H1 (cell line): Measurements from ENCODE around the gene HIVEP3. TPM values are rescaled to one million over a fixed set of nuclear protein-coding genes. Genes with fewer than 3 reads are reported as not detected.

Source experiments
- CTCF ChIA-PET: fragments of 300-600 bp; sonication (Branson Sonifier 250); formaldehyde crosslinking; loops from one replicate; lab custom pipeline; 2021; ENCODE audit not compliant: partially characterized antibody; lab: Charles Lee
- POLR2A ChIA-PET: fragments of 300-600 bp; sonication (Branson Sonifier 250); formaldehyde crosslinking; loops from one replicate; lab custom pipeline; 2021; ENCODE audit warnings: inconsistent platforms; ENCODE audit not compliant: partially characterized antibody; lab: Charles Lee
- DNase-seq, 2 experiments: peaks; one replicate each; pipeline versions ENCODE4 v3.0.0 to v3.0.0-alpha.2; 2010 to 2022; ENCODE audit warnings: low spot score in 2 of 2, low read depth in 1 of 2, mixed read lengths in 1 of 2
- FAIRE-seq: peaks from 2 replicates; lab custom pipeline; 2011; peaks lifted over from hg19 to GRCh38; lab: Jason Lieb, UNC
- H2AFZ ChIP-seq: 2 replicates; pipeline ENCODE4 v1.8.1; 2012; ENCODE audit warnings: low read length, inconsistent platforms
- H2AK5ac ChIP-seq: 2 replicates; pipeline ENCODE4 v1.6.1; 2013; ENCODE audit warnings: low read depth, low read length
- H2BK120ac ChIP-seq: replicated peaks from 2 replicates; pipeline ENCODE3; 2013; ENCODE audit warnings: low read depth, low read length, inconsistent platforms
- H2BK12ac ChIP-seq: 2 replicates; pipeline ENCODE4 v1.6.1; 2013; ENCODE audit warnings: low read depth, low read length
- H2BK15ac ChIP-seq: 2 replicates; pipeline ENCODE4 v1.6.1; 2013; ENCODE audit warnings: low read length
- H2BK20ac ChIP-seq: 2 replicates; pipeline ENCODE4 v1.6.1; 2013; ENCODE audit warnings: low read length
- H2BK5ac ChIP-seq: 2 replicates; pipeline ENCODE4 v1.6.1; 2013; ENCODE audit warnings: low read depth, low read length
- H3K14ac ChIP-seq: 2 replicates; pipeline ENCODE4 v1.6.1; 2013; ENCODE audit warnings: inconsistent platforms; ENCODE audit not compliant: insufficient read length
- H3K18ac ChIP-seq: 2 replicates; pipeline ENCODE4 v1.6.1; 2013; ENCODE audit warnings: low read length; ENCODE audit errors: extremely low read depth
- H3K23ac ChIP-seq: 2 replicates; pipeline ENCODE4 v1.6.1; 2013; ENCODE audit warnings: inconsistent platforms; ENCODE audit not compliant: insufficient read length
- H3K23me2 ChIP-seq: 2 replicates; pipeline ENCODE4 v1.6.1; 2013; ENCODE audit warnings: low read depth, low read length
- H3K27ac ChIP-seq: 2 replicates; pipeline ENCODE4 v1.6.1; 2011; ENCODE audit warnings: low read depth, low read length, inconsistent platforms
- H3K27me3 ChIP-seq, 4 experiments: replicated peaks in 1 of 4; 1 replicate in 1 of 4; 2 replicates in 3 of 4; pipeline versions ENCODE4 v1.6.1 to v1.8.1; 2011 to 2013; ENCODE audit warnings: low read length in 3 of 4, mild to moderate bottlenecking in 3 of 4, inconsistent platforms in 2 of 4, mixed read lengths in 2 of 4, moderate library complexity in 1 of 4; ENCODE audit not compliant: control insufficient read depth in 3 of 4, insufficient read depth in 3 of 4; ENCODE audit errors: extremely low read depth in 1 of 4
- H3K36me3 ChIP-seq, 4 experiments: 2 replicates each; pipeline versions ENCODE4 v1.6.1 to v1.8.1; 2011 to 2013; ENCODE audit warnings: mild to moderate bottlenecking in 4 of 4, low read length in 3 of 4, moderate library complexity in 2 of 4, control low read depth in 1 of 4, inconsistent platforms in 1 of 4; ENCODE audit not compliant: insufficient read depth in 4 of 4, control insufficient read depth in 2 of 4
- H3K4ac ChIP-seq: replicated peaks from 2 replicates; pipeline ENCODE3; 2013; ENCODE audit warnings: low read length, low read depth, mixed read lengths, inconsistent platforms; ENCODE audit not compliant: insufficient read length
- H3K4me1 ChIP-seq, 4 experiments: replicated peaks in 1 of 4; 1 replicate in 1 of 4; 2 replicates in 3 of 4; pipeline versions ENCODE4 v1.6.1 to v1.8.1; 2011 to 2013; ENCODE audit warnings: low read length in 3 of 4, inconsistent platforms in 2 of 4, mixed read lengths in 1 of 4; ENCODE audit not compliant: insufficient read depth in 4 of 4, control insufficient read depth in 3 of 4
- H3K4me2 ChIP-seq, 2 experiments: 2 replicates each; pipeline versions ENCODE4 v1.6.1 to v1.8.1; 2011 to 2013; ENCODE audit warnings: low read depth in 2 of 2, low read length in 2 of 2, control low read depth in 1 of 2, inconsistent platforms in 1 of 2, mild to moderate bottlenecking in 1 of 2; ENCODE audit not compliant: insufficient read depth in 1 of 2
- H3K4me3 ChIP-seq, 4 experiments: fragments of 200-600, 300-600 bp in 1 of 4; sonication (generic), shearing (Covaris generic), sonication (Bioruptor Twin) in 1 of 4; 2 replicates each; pipeline versions ENCODE4 v1.5.1 to v1.8.1; 2011 to 2016; ENCODE audit warnings: low read length in 4 of 4, low read depth in 3 of 4, control low read depth in 2 of 4, inconsistent platforms in 2 of 4, mild to moderate bottlenecking in 2 of 4, mixed read lengths in 1 of 4, moderate library complexity in 1 of 4; ENCODE audit not compliant: insufficient read depth in 2 of 4; ENCODE audit errors: extremely low read depth in 1 of 4
- H3K56ac ChIP-seq: replicated peaks from 2 replicates; pipeline ENCODE3; 2013; ENCODE audit warnings: low read depth, mild to moderate bottlenecking, mixed read lengths, low read length, inconsistent platforms; ENCODE audit not compliant: insufficient read length
- H3K79me1 ChIP-seq: 2 replicates; pipeline ENCODE4 v1.6.1; 2013; ENCODE audit warnings: low read depth, low read length, control low read depth
- H3K79me2 ChIP-seq, 2 experiments: 2 replicates each; pipeline versions ENCODE4 v1.6.1 to v1.8.1; 2012 to 2013; ENCODE audit warnings: low read length in 2 of 2, mild to moderate bottlenecking in 2 of 2, inconsistent platforms in 1 of 2; ENCODE audit not compliant: insufficient read depth in 2 of 2, control insufficient read depth in 1 of 2
- H3K9ac ChIP-seq, 4 experiments: replicated peaks in 1 of 4; 1 replicate in 1 of 4; 2 replicates in 3 of 4; pipeline versions ENCODE4 v1.6.1 to v1.8.1; 2011 to 2013; ENCODE audit warnings: low read depth in 3 of 4, low read length in 3 of 4, control low read depth in 2 of 4, mild to moderate bottlenecking in 2 of 4, moderate library complexity in 2 of 4, inconsistent platforms in 1 of 4; ENCODE audit errors: extremely low read depth in 1 of 4
- H3K9me3 ChIP-seq, 2 experiments: 2 replicates each; pipeline versions ENCODE4 v1.6.1 to v1.8.1; 2012 to 2013; ENCODE audit warnings: mild to moderate bottlenecking in 2 of 2, moderate library complexity in 2 of 2, control low read depth in 1 of 2, inconsistent platforms in 1 of 2, low read depth in 1 of 2, low read length in 1 of 2, mixed read lengths in 1 of 2; ENCODE audit not compliant: insufficient read depth in 2 of 2
- H4K20me1 ChIP-seq, 2 experiments: replicated peaks in 1 of 2; 2 replicates each; pipeline versions ENCODE3 to v1.8.1; 2011 to 2013; ENCODE audit warnings: inconsistent platforms in 2 of 2, low read length in 2 of 2, mild to moderate bottlenecking in 1 of 2; ENCODE audit not compliant: insufficient read depth in 2 of 2, control insufficient read depth in 1 of 2
- H4K5ac ChIP-seq: 2 replicates; pipeline ENCODE4 v1.6.1; 2013; ENCODE audit warnings: low read length, low read depth, mixed read lengths, inconsistent platforms; ENCODE audit not compliant: insufficient read length
- H4K8ac ChIP-seq: 2 replicates; pipeline ENCODE4 v1.8.0; 2013; ENCODE audit warnings: mild to moderate bottlenecking, moderate library complexity, low read length, inconsistent platforms; ENCODE audit not compliant: insufficient read depth; ENCODE audit errors: extremely low read depth
- H4K91ac ChIP-seq: replicated peaks from 2 replicates; pipeline ENCODE3; 2013; ENCODE audit warnings: low read length, mixed read lengths, inconsistent platforms; ENCODE audit not compliant: insufficient read length
- CBX5 ChIP-seq: fragments of 300-800, 300-1000 bp; sonication (generic); IDR thresholded peaks from 2 replicates; pipeline ENCODE4 v1.7.1; 2016; ENCODE audit warnings: antibody characterized with exemption, low read length, low read depth
- CTCF ChIP-seq, 3 experiments: IDR thresholded peaks; 1 replicate in 2 of 3; 2 replicates in 1 of 3; pipeline versions ENCODE4 v1.5.1 to v1.6.1; 2011; ENCODE audit warnings: low read length in 3 of 3, mild to moderate bottlenecking in 3 of 3, inconsistent platforms in 2 of 3, low read depth in 1 of 3, moderate library complexity in 1 of 3; ENCODE audit not compliant: insufficient read depth in 1 of 3; ENCODE audit errors: control extremely low read depth in 1 of 3
- KDM1A ChIP-seq: fragments of 200-600, 300-600 bp; sonication (generic); IDR thresholded peaks from 2 replicates; pipeline ENCODE4 v1.7.1; 2016; ENCODE audit warnings: mild to moderate bottlenecking, low read length, borderline replicate concordance
- PHF8 ChIP-seq: fragments of 200-600 bp; sonication (generic); conservative IDR thresholded peaks from 2 replicates; pipeline ENCODE4 v1.7.1; 2012; ENCODE audit warnings: low read depth, mild to moderate bottlenecking, inconsistent platforms, low read length, moderate library complexity
- RAD21 ChIP-seq, 2 experiments: IDR thresholded peaks in 1 of 2; conservative IDR thresholded peaks in 1 of 2; 2 replicates each; pipeline ENCODE4 v1.6.1; 2011; ENCODE audit warnings: low read depth in 2 of 2, low read length in 2 of 2, improper control_type of control experiment in 1 of 2, inconsistent platforms in 1 of 2, mild to moderate bottlenecking in 1 of 2, moderate library complexity in 1 of 2
- YY1 ChIP-seq: IDR thresholded peaks from 2 replicates; pipeline ENCODE4 v1.6.1; 2011; ENCODE audit warnings: low read depth, mild to moderate bottlenecking, low read length
- WGBS, 2 experiments: shearing (Covaris generic) in 1 of 2; methylation state at CpG; one replicate each; pipeline versions ENCODE4 v1.1.6 to v1.1.7; 2013 to 2015; ENCODE audit warnings: low lambda C conversion rate in 2 of 2, mixed read lengths in 2 of 2, inconsistent platforms in 1 of 2, low coverage in 1 of 2, missing lambda C conversion rate in 1 of 2; ENCODE audit not compliant: insufficient replicate concordance in 2 of 2, insufficient coverage in 1 of 2, insufficient read length in 1 of 2; ENCODE audit errors: extremely low coverage in 1 of 2, missing lambda C conversion rate in 1 of 2; 5-methylcytosine and 5-hydroxymethylcytosine counted together
- polyA plus RNA-seq, 7 experiments: library from polyadenylated mRNA; depleted of rRNA in 3 of 7; stranded (reverse) in 5 of 7; unstranded in 2 of 7; fragments of >200 nt in 5 of 7; fragments of 200-250 nt in 2 of 7; gene quantifications; 1 replicate in 5 of 7; 2 replicates in 1 of 7; 4 replicates in 1 of 7; pipeline versions ENCODE4 v1.2.1 to v1.2.3, GENCODE V29; 2011 to 2013; ENCODE audit warnings: missing spikeins in 2 of 7, mixed read lengths in 2 of 7
- total RNA-seq: library from RNA; stranded (reverse); fragmentation: NEBNext Ultra II Directional; extraction: Animal tissue kit (Norgen Biotek cat#: 25700); gene quantifications from 2 replicates; pipeline ENCODE4 v1.2.1, GENCODE V29; 2021

The HIVEP3 gene
- total and polyA plus RNA-seq, 2 of the 8 experiments (the other 6 are each of a cell fraction or from before 2014, with no cell fraction given), result 0.24 to 0.69 TPM

- 60% methylated on average over 7 of the region's 7 CpGs; no CpG with 5 or more reads in 1 of the 2 experiments for WGBS, 2 experiments
- Histone ChIP-seq H3K27me3 (peaks cover 0 to 11% (median 10%) of the 10 kb centered on the region in 4 experiments; a peak in 3 of 7 replicates), H4K5ac (no peak overlapping the region), H3K36me3 (no peaks in the 10 kb centered on the region), H2BK5ac (no peak overlapping the region), H3K18ac (no peak overlapping the region), H3K56ac (no peak overlapping the region), H3K79me1 (no peaks in the 10 kb centered on the region), H3K9ac (no peak overlapping the region), H3K14ac (no peak overlapping the region), H2AK5ac (no peak overlapping the region), H4K8ac (no peak overlapping the region), H4K91ac (no peak overlapping the region), H2BK120ac (no peak overlapping the region), H3K27ac (no peak overlapping the region), H2BK15ac (no peak overlapping the region), H2BK20ac (0 out of 2 replicates have a peak overlapping the region, but pooled peaks have one; percentile 76), H3K4me1 (peaks cover 4 to 31% (median 21%) of the 10 kb centered on the region in 4 experiments), H3K4me2 (no peak overlapping the region), H3K4ac (no peak overlapping the region), H3K23ac (no peak overlapping the region), H3K79me2 (no peaks in the 10 kb centered on the region), H4K20me1 (peaks cover 0 to 1% of the 10 kb centered on the region in 2 experiments), H3K23me2 (peaks cover 11% of the 10 kb centered on the region; the same call in 1 of the 2 replicates), H2AFZ (no peak overlapping the region), H2BK12ac (no peak overlapping the region), H3K4me3 (no peak overlapping the region), H3K9me3 (no peaks in the 10 kb centered on the region)
- FAIRE-seq (peak; percentile 7), DNase-seq (peak in 1 of 2 experiments; percentile 88)
- POLR2A ChIA-PET, result interaction anchor here (1.7 kb wide), 1 partner anchor 8 kb away, joined by 6 read pairs; the partner anchor contains the start of gene EDN2
- CTCF ChIA-PET, result interaction anchor here (0.6 to 14.9 kb wide), 34 partner anchors 9 to 471 kb away, joined by 3 to 205 read pairs (median 5); partner anchors contain the start of genes EDN2 and SLFNL1
- no peak for TF ChIP-seq PHF8
- TF ChIP-seq CTCF (IDR thresholded peaks at IDR 0.05; ENCODE audit: control extremely low read depth in 1 of 3, insufficient read depth in 1 of 3, low read depth in 1 of 3, low read length in 3 of 3), result peak in 2 of 3 experiments; percentile 88 to 94; a peak in 3 of 4 replicates
- TF ChIP-seq YY1, result 0 out of 2 replicates have a peak, but pooled peaks have one; percentile 16
- TF ChIP-seq CBX5, result no peak
- peak; percentile 59; the same call in 1 of the 2 replicates for TF ChIP-seq KDM1A
- TF ChIP-seq RAD21 (IDR thresholded peaks at IDR 0.05 in 1 of 2, conservative IDR thresholded peaks at IDR 0.05 in 1 of 2; ENCODE audit: low read depth in 2 of 2, low read length in 2 of 2), result peak; percentile 24 to 52; a peak in 2 of 4 replicates
Observed at GRCh38 chr1:41492341-41492848, 426.3 kb downstream of the HIVEP3 start.
